CD14-positive monocyte (primary cell): Measurements from ENCODE around the gene ZNF407. TPM values are rescaled to one million over a fixed set of nuclear protein-coding genes. Genes with fewer than 3 reads are reported as not detected.

Experiments used
- DNase-seq, 3 donors: peaks; one replicate each; pipeline ENCODE4 v3.0.0-alpha.2; 2011 to 2022
- H2AFZ ChIP-seq: 2 replicates; pipeline ENCODE4 v1.6.0; 2012; ENCODE audit warnings: mild to moderate bottlenecking, low read depth, low read length, inconsistent platforms; ENCODE audit not compliant: insufficient read depth, poor library complexity, severe bottlenecking
- H3K27ac ChIP-seq, 2 donors: 1 replicate in 1 of 2; 2 replicates in 1 of 2; pipeline ENCODE4 v1.5.1; 2012 to 2013; ENCODE audit warnings: low read length in 2 of 2, control low read depth in 1 of 2, inconsistent platforms in 1 of 2, low read depth in 1 of 2, mild to moderate bottlenecking in 1 of 2
- H3K27me3 ChIP-seq, 2 donors: one replicate each; pipeline versions ENCODE4 v1.6.0 to v1.6.1; 2011 to 2013; ENCODE audit warnings: low read length in 2 of 2; ENCODE audit not compliant: control insufficient read depth in 2 of 2, insufficient read depth in 2 of 2
- H3K36me3 ChIP-seq, 2 donors: replicated peaks in 1 of 2; 1 replicate in 1 of 2; 2 replicates in 1 of 2; pipeline versions ENCODE4 v1.5.1 to v1.6.1; 2012 to 2013; ENCODE audit warnings: low read length in 2 of 2, control low read depth in 1 of 2, inconsistent platforms in 1 of 2, mild to moderate bottlenecking in 1 of 2; ENCODE audit not compliant: insufficient read depth in 2 of 2, control insufficient read depth in 1 of 2
- H3K4me1 ChIP-seq, 2 donors: 1 replicate in 1 of 2; 2 replicates in 1 of 2; pipeline versions ENCODE4 v1.5.1 to v1.6.1; 2012 to 2013; ENCODE audit warnings: low read length in 2 of 2, control low read depth in 1 of 2, inconsistent platforms in 1 of 2, mild to moderate bottlenecking in 1 of 2, moderate library complexity in 1 of 2; ENCODE audit not compliant: insufficient read depth in 2 of 2, control insufficient read depth in 1 of 2
- H3K4me2 ChIP-seq: replicated peaks from 2 replicates; pipeline ENCODE3; 2012; ENCODE audit warnings: low read length, moderate library complexity, mild to moderate bottlenecking; ENCODE audit not compliant: poor library complexity, severe bottlenecking; ENCODE audit errors: extremely low read depth
- H3K4me3 ChIP-seq, 3 experiments: fragments of 200-600 bp in 1 of 3; sonication (generic) in 1 of 3; replicated peaks in 1 of 3; 1 replicate in 2 of 3; 2 replicates in 1 of 3; pipeline ENCODE4 v1.5.1; 2011 to 2013; ENCODE audit warnings: low read length in 3 of 3, mild to moderate bottlenecking in 3 of 3, control low read depth in 2 of 3, low read depth in 2 of 3, inconsistent platforms in 1 of 3, moderate library complexity in 1 of 3
- H3K79me2 ChIP-seq: 2 replicates; pipeline ENCODE4 v1.6.0; 2012; ENCODE audit warnings: mild to moderate bottlenecking, control low read depth, inconsistent platforms, low read length, moderate library complexity; ENCODE audit not compliant: insufficient read depth
- H3K9ac ChIP-seq: 2 replicates; pipeline ENCODE4 v1.6.0; 2017; ENCODE audit warnings: low read length, mild to moderate bottlenecking; ENCODE audit not compliant: insufficient read depth, poor library complexity, severe bottlenecking
- H3K9me3 ChIP-seq, 2 donors: replicated peaks in 1 of 2; 1 replicate in 1 of 2; 2 replicates in 1 of 2; pipeline versions ENCODE4 v1.5.1 to v1.6.1; 2012 to 2013; ENCODE audit warnings: low read length in 2 of 2, control low read depth in 1 of 2; ENCODE audit not compliant: control insufficient read depth in 1 of 2, insufficient read depth in 1 of 2
- H4K20me1 ChIP-seq: 2 replicates; pipeline ENCODE4 v1.6.0; 2012; ENCODE audit warnings: mild to moderate bottlenecking, low read length, control low read depth, moderate library complexity; ENCODE audit not compliant: insufficient read depth
- H3K27ac Mint-ChIP-seq, 7 donors: one replicate each; pipeline ENCODE4 v1.8.0; 2020; ENCODE audit warnings: mild to moderate bottlenecking in 7 of 7, mixed read lengths in 7 of 7, moderate library complexity in 6 of 7, inconsistent platforms in 2 of 7
- H3K27me3 Mint-ChIP-seq, 3 donors: one replicate each; pipeline ENCODE4 v1.8.0; 2021 to 2022; ENCODE audit warnings: low read depth in 3 of 3, mild to moderate bottlenecking in 3 of 3, mixed read lengths in 3 of 3, moderate library complexity in 3 of 3, inconsistent platforms in 1 of 3
- H3K36me3 Mint-ChIP-seq, 2 donors: one replicate each; pipeline ENCODE4 v1.8.0; 2020; ENCODE audit warnings: mixed read lengths in 2 of 2, inconsistent platforms in 1 of 2, mild to moderate bottlenecking in 1 of 2
- H3K4me1 Mint-ChIP-seq: one replicate; pipeline ENCODE4 v1.8.0; 2020; ENCODE audit warnings: mild to moderate bottlenecking, mixed read lengths
- H3K4me3 Mint-ChIP-seq, 2 donors: one replicate each; pipeline ENCODE4 v1.8.0; 2020; ENCODE audit warnings: mild to moderate bottlenecking in 2 of 2, mixed read lengths in 2 of 2, moderate library complexity in 1 of 2
- H3K9me3 Mint-ChIP-seq, 7 donors: one replicate each; pipeline ENCODE4 v1.8.0; 2020 to 2022; ENCODE audit warnings: mixed read lengths in 7 of 7, mild to moderate bottlenecking in 6 of 7, moderate library complexity in 6 of 7, inconsistent platforms in 2 of 7
- CTCF ChIP-seq: fragments of 200-600 bp; IDR thresholded peaks from one replicate; pipeline ENCODE4 v1.8.0; 2022; ENCODE audit warnings: antibody characterized with exemption, mild to moderate bottlenecking
- WGBS: methylation state at CpG from one replicate; pipeline ENCODE4 v1.1.5; 2013; ENCODE audit warnings: missing lambda C conversion rate; ENCODE audit not compliant: insufficient coverage; 5-methylcytosine and 5-hydroxymethylcytosine counted together
- intact Hi-C, 2 donors: fragments of 100-400 bp; cut with micrococcal nuclease; formaldehyde crosslinking; loops; one replicate each; pipeline versions ENCODE4 v1.15.0 to v1.15.1; 2023
- polyA plus RNA-seq, 3 donors: library from polyadenylated mRNA; depleted of rRNA in 1 of 3; unstranded in 2 of 3; stranded (reverse) in 1 of 3; fragments of 300-500 nt in 2 of 3; fragments of >200 nt in 1 of 3; fragmentation: Illumina TruSeq in 2 of 3; gene quantifications; 1 replicate in 2 of 3; 2 replicates in 1 of 3; pipeline ENCODE4 v1.2.3, GENCODE V29; 2012 to 2021

Gene ZNF407
- polyA plus RNA-seq, 3 donors, result 1.3 to 3.6 (median 1.6) TPM

- DNase-seq, result no peak
- Histone ChIP-seq H4K20me1 (no peaks in the 10 kb centered on the region), H2AFZ (no peak overlapping the region), H3K4me2 (no peak overlapping the region), H3K4me1 (no peaks in the 10 kb centered on the region), H3K27me3 (no peaks in the 10 kb centered on the region), H3K4me3 (no peak overlapping the region), H3K79me2 (no peaks in the 10 kb centered on the region), H3K9ac (no peak overlapping the region), H3K36me3 (peaks cover 7 to 8% of the 10 kb centered on the region in 2 donors), H3K9me3 (peaks cover 0 to 4% of the 10 kb centered on the region in 2 donors), H3K27ac (no peak overlapping the region)
- peaks cover 31 to 35% of the 10 kb centered on the region in 2 donors for H3K36me3 Mint-ChIP-seq
- no peak for TF ChIP-seq CTCF
- H3K27me3 Mint-ChIP-seq, result peaks cover 0 to 3% (median 0%) of the 10 kb centered on the region in 3 donors
- no peak overlapping the region for H3K4me3 Mint-ChIP-seq
- intact Hi-C loops, result no loop called here
- H3K27ac Mint-ChIP-seq, result no peak overlapping the region
- no CpG with 5 or more reads among the region's 1 CpG for WGBS
- no peaks in the 10 kb centered on the region for H3K4me1 Mint-ChIP-seq
- peaks cover 0 to 3% (median 1%) of the 10 kb centered on the region in 7 donors for H3K9me3 Mint-ChIP-seq
Measured at GRCh38 chr18:74682991-74683297, 85.3 kb downstream of the ZNF407 start.

- peaks cover 33 to 36% of the 10 kb centered on the region in 2 donors for H3K36me3 Mint-ChIP-seq
- TF ChIP-seq CTCF, result no peak
Measured at GRCh38 chr18:74683573-74683972, 85.9 kb downstream of the ZNF407 start.

More at GRCh38 chr18:74683573-74683972, 85.9 kb downstream of the ZNF407 start:
- Histone ChIP-seq H3K4me2 (no peak overlapping the region), H3K9me3 (no peaks in the 10 kb centered on the region), H2AFZ (no peak overlapping the region), H3K4me3 (no peak overlapping the region), H3K36me3 (peaks cover 5 to 8% of the 10 kb centered on the region in 2 donors), H4K20me1 (no peaks in the 10 kb centered on the region), H3K79me2 (no peaks in the 10 kb centered on the region), H3K27me3 (no peaks in the 10 kb centered on the region), H3K27ac (no peak overlapping the region), H3K4me1 (no peaks in the 10 kb centered on the region), H3K9ac (no peak overlapping the region)
- Mint-ChIP-seq H3K9me3 (peaks cover 0 to 2% (median 0%) of the 10 kb centered on the region in 7 donors), H3K27ac (no peak overlapping the region), H3K4me1 (no peaks in the 10 kb centered on the region), H3K27me3 (peaks cover 0 to 2% (median 0%) of the 10 kb centered on the region in 3 donors), H3K4me3 (no peak overlapping the region)
- intact Hi-C loops, result no loop called here
- no peak for DNase-seq
